ENCODE results near the gene HSPB1.

DNA sequence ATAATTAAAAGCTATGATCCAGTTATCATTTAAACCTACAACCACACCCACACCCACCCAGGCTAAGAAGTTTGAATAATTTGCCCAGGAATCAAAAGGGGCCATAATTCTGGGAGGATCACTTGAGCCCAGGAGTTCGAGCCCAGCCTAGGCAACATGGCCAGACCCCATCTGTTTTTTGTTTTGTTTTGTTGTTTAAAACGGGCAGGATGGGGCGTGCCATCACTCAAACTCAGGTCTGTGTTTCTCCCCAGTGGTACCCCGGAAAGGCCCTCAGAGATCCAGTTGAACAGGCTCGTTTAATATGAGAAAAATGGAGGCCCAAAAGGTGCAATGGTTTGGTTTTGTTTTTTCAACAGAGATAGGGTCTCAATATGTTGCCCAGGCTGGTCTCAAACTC is 23.3 kb downstream of the HSPB1 start:
- no peak for TF ChIP-seq NFE2L1 (CRISPR knock-in tag; IDR thresholded peaks at IDR 0.05)
- TF ChIP-seq, protein P1, sequence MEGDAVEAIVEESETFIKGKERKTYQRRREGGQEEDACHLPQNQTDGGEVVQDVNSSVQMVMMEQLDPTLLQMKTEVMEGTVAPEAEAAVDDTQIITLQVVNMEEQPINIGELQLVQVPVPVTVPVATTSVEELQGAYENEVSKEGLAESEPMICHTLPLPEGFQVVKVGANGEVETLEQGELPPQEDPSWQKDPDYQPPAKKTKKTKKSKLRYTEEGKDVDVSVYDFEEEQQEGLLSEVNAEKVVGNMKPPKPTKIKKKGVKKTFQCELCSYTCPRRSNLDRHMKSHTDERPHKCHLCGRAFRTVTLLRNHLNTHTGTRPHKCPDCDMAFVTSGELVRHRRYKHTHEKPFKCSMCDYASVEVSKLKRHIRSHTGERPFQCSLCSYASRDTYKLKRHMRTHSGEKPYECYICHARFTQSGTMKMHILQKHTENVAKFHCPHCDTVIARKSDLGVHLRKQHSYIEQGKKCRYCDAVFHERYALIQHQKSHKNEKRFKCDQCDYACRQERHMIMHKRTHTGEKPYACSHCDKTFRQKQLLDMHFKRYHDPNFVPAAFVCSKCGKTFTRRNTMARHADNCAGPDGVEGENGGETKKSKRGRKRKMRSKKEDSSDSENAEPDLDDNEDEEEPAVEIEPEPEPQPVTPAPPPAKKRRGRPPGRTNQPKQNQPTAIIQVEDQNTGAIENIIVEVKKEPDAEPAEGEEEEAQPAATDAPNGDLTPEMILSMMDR (IDR thresholded peaks at IDR 0.05): no peak

Measured in WTC11 (cell line).